Measurements from ENCODE around the gene FBLN5. TPM values are rescaled to one million over a fixed set of nuclear protein-coding genes. Genes with fewer than 3 reads are reported as not detected.
"Not testable (repeated sequence)": the region's sequence is repeated elsewhere in the genome, so short reads cannot be mapped to it uniquely, and the experiment has no call there.

Gene FBLN5
- total RNA-seq, 1 donor from 2014 or later: 1.8 TPM

GRCh38 chr14:91910196-91910595, 37.3 kb downstream of the FBLN5 start:
- no peak for DNase-seq (ENCODE audit: low read depth in 2 of 2)

- DNase-seq (ENCODE audit: low read depth in 2 of 2): no peak
Observed at GRCh38 chr14:91906374-91906773, 41.1 kb downstream of the FBLN5 start.

GRCh38 chr14:91904956-91905645, 42.4 kb downstream of the FBLN5 start:
- no peak for DNase-seq (ENCODE audit: low read depth in 2 of 2)

GRCh38 chr14:91904483-91904882, 43.0 kb downstream of the FBLN5 start:
- DNase-seq (ENCODE audit: low read depth in 2 of 2): no peak

- DNase-seq (ENCODE audit: low read depth in 2 of 2): no peak
Observed at GRCh38 chr14:91903070-91903469, 44.4 kb downstream of the FBLN5 start.

GRCh38 chr14:91902336-91902735, 45.2 kb downstream of the FBLN5 start:
- no peak for DNase-seq (ENCODE audit: low read depth in 2 of 2)

- DNase-seq (ENCODE audit: low read depth in 2 of 2): no peak
Observed at GRCh38 chr14:91901449-91902226, 45.9 kb downstream of the FBLN5 start.

- DNase-seq (ENCODE audit: low read depth in 2 of 2): peak in 1 of 2 donors; percentile 14
Observed at GRCh38 chr14:91899806-91900205, 47.7 kb downstream of the FBLN5 start.

- DNase-seq (ENCODE audit: low read depth in 2 of 2): peak in 1 of 2 donors; percentile 42
Observed at GRCh38 chr14:91899213-91899612, 48.3 kb downstream of the FBLN5 start.

- DNase-seq (ENCODE audit: low read depth in 2 of 2): no peak
Observed at GRCh38 chr14:91898372-91898771, 49.1 kb downstream of the FBLN5 start.

GRCh38 chr14:91897716-91898115, 49.8 kb downstream of the FBLN5 start:
- not testable (repeated sequence) for DNase-seq (ENCODE audit: low read depth in 2 of 2)

GRCh38 chr14:91897106-91897701, 50.3 kb downstream of the FBLN5 start:
- DNase-seq (ENCODE audit: low read depth in 2 of 2): no peak

- no peak for DNase-seq (ENCODE audit: low read depth in 2 of 2)
Observed at GRCh38 chr14:91896419-91896818, 51.1 kb downstream of the FBLN5 start.

GRCh38 chr14:91893669-91894068, 53.8 kb downstream of the FBLN5 start:
- DNase-seq (ENCODE audit: low read depth in 2 of 2): no peak

GRCh38 chr14:91893007-91893406, 54.5 kb downstream of the FBLN5 start:
- DNase-seq (ENCODE audit: low read depth in 2 of 2): peak in 1 of 2 donors; percentile 48

GRCh38 chr14:91891721-91892220, 55.7 kb downstream of the FBLN5 start:
- DNase-seq (ENCODE audit: low read depth in 2 of 2): no peak

- no peak for DNase-seq (ENCODE audit: low read depth in 2 of 2)
Observed at GRCh38 chr14:91891101-91891500, 56.4 kb downstream of the FBLN5 start.

- DNase-seq (ENCODE audit: low read depth in 2 of 2): peak in 1 of 2 donors; percentile 18
Observed at GRCh38 chr14:91890291-91890749, 57.2 kb downstream of the FBLN5 start.

GRCh38 chr14:91889477-91890211, 57.9 kb downstream of the FBLN5 start:
- peak in 1 of 2 donors; percentile 81 for DNase-seq (ENCODE audit: low read depth in 2 of 2)

GRCh38 chr14:91888641-91889476, 58.6 kb downstream of the FBLN5 start:
- peak in 1 of 2 donors; percentile 23 for DNase-seq (ENCODE audit: low read depth in 2 of 2)

Data from lung microvascular endothelial cell (primary cell).